ENCODE measurements around the gene ZP1. TPM values are rescaled to one million over a fixed set of nuclear protein-coding genes. Genes with fewer than 3 reads are reported as not detected.

Gene ZP1
- total RNA-seq, 1 donor from 2014 or later, result not detected

- no peak for DNase-seq (ENCODE audit: low spot score)
These were observed 7.6 kb upstream of the ZP1 start for GRCh38 chr11:60859616-60860250.

GRCh38 chr11:60860943-60861342, 6.4 kb upstream of the ZP1 start:
- no peak for DNase-seq (ENCODE audit: low spot score)

- DNase-seq (ENCODE audit: low spot score), result no peak
These were observed 5.2 kb upstream of the ZP1 start for GRCh38 chr11:60862171-60862570.

GRCh38 chr11:60863550-60864521, 3.5 kb upstream of the ZP1 start:
- DNase-seq (ENCODE audit: low spot score), result no peak

- no peak for DNase-seq (ENCODE audit: low spot score)
These were observed 2.4 kb upstream of the ZP1 start for GRCh38 chr11:60864856-60865513.

- DNase-seq (ENCODE audit: low spot score), result no peak
These were observed 734 bp downstream of the ZP1 start for GRCh38 chr11:60867871-60868681.

- DNase-seq (ENCODE audit: low spot score), result no peak
These were observed 1.5 kb downstream of the ZP1 start for GRCh38 chr11:60868682-60869450.

- no peak for DNase-seq (ENCODE audit: low spot score)
These were observed 2.1 kb downstream of the ZP1 start for GRCh38 chr11:60869451-60869825.

GRCh38 chr11:60870276-60870675, 2.9 kb downstream of the ZP1 start:
- no peak for DNase-seq (ENCODE audit: low spot score)

GRCh38 chr11:60870733-60871377, 3.5 kb downstream of the ZP1 start:
- no peak for DNase-seq (ENCODE audit: low spot score)

- no peak for DNase-seq (ENCODE audit: low spot score)
These were observed 4.2 kb downstream of the ZP1 start for GRCh38 chr11:60871378-60872061.

GRCh38 chr11:60872124-60872960, 5.0 kb downstream of the ZP1 start:
- no peak for DNase-seq (ENCODE audit: low spot score)

- no peak for DNase-seq (ENCODE audit: low spot score)
These were observed 5.7 kb downstream of the ZP1 start for GRCh38 chr11:60872961-60873524.

- DNase-seq (ENCODE audit: low spot score), result no peak
These were observed 6.2 kb downstream of the ZP1 start for GRCh38 chr11:60873533-60873932.

- no peak for DNase-seq (ENCODE audit: low spot score)
These were observed 7.4 kb downstream of the ZP1 start for GRCh38 chr11:60874421-60875365.

GRCh38 chr11:60875366-60876167, 8.2 kb downstream of the ZP1 start:
- no peak for DNase-seq (ENCODE audit: low spot score)

- DNase-seq (ENCODE audit: low spot score), result no peak
These were observed 8.8 kb downstream of the ZP1 start for GRCh38 chr11:60876168-60876485.
